Astrocyte of the cerebellum (primary cell): Measurements from ENCODE around the gene BANP.

ENCODE experiments used
- DNase-seq: peaks from one replicate; pipeline ENCODE4 v3.0.0-alpha.2; 2011; ENCODE audit warnings: low read depth
- H3K4me3 ChIP-seq: 2 replicates; pipeline ENCODE4 v1.5.1; 2011; ENCODE audit warnings: mild to moderate bottlenecking, low read depth, low read length, moderate library complexity
- in situ Hi-C: cut with HindIII; loops from 2 replicates; pipeline ENCODE4 v1.10.0; 2017; ENCODE audit warnings: low sequenced_read_pairs
- TF ChIP-seq, protein P1 (sequence below): IDR thresholded peaks from 2 replicates; pipeline ENCODE4 v1.5.1; 2012; ENCODE audit warnings: low read length, low read depth, moderate library complexity, mild to moderate bottlenecking; ENCODE audit errors: missing control alignments

Gene BANP

DNA sequence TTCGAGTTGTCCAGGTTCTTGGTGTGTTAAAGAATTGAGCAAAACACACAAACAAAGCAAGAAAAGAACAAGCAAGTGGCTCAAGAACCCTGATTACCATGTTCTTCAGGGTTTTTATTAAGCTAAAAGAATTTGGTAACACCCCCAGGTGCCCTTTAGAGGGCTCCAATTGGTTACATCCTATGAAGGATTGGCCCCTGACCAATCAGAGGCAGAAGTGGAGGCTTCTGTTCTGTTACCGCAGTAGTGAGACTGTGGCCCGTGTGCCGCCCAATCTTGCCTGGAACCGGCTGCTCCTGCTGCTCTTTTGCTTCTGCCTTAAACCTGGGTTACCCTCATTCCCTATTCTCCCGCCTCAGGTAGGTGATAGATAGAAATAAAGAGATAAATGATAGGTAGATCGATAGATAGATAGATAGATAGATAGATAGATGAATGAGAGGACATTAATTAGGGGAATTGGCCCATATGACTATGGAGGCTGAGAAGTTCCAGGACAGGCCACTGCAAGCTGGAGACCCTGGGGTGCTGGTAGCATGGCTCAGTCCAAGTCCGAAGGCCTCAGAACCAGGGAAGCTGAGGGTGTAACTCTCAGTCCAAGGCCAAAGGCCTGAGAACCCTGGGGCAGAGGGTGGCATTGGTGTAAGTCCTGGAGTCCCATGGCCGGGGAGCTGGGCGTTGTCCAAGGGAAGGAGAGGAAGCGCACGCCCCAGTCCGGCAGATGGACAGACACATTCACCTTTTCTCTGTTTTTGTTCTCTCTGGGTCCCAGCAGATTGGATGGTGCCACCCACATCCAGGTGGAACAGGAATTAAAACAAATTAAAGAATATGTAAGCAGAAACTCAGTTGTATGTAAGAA is 11.4 kb upstream of the BANP start:
- in situ Hi-C loops, result no loop called here
- H3K4me3 ChIP-seq, result no peak overlapping the region
- TF ChIP-seq, protein P1, sequence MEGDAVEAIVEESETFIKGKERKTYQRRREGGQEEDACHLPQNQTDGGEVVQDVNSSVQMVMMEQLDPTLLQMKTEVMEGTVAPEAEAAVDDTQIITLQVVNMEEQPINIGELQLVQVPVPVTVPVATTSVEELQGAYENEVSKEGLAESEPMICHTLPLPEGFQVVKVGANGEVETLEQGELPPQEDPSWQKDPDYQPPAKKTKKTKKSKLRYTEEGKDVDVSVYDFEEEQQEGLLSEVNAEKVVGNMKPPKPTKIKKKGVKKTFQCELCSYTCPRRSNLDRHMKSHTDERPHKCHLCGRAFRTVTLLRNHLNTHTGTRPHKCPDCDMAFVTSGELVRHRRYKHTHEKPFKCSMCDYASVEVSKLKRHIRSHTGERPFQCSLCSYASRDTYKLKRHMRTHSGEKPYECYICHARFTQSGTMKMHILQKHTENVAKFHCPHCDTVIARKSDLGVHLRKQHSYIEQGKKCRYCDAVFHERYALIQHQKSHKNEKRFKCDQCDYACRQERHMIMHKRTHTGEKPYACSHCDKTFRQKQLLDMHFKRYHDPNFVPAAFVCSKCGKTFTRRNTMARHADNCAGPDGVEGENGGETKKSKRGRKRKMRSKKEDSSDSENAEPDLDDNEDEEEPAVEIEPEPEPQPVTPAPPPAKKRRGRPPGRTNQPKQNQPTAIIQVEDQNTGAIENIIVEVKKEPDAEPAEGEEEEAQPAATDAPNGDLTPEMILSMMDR, result no peak
- no peak for DNase-seq

DNA sequence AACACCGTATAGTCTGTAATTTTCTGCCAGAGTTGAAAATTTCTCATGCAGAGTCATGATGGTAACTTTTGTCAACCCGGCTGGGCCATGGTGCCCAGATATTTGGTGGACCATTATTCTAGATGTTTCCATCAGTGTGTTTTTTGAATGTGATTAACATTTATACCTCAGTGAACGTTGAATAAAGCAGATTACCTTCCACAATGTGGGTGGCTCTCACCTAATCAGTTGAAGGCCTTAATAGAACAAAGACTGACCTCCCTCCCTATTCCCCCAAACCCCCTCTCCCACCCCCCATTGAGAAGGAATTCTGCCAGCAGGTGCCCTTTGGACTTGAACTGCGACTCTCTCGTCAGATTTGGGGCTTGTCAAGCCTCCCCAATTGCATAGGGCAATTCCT is 8.6 kb upstream of the BANP start:
- no peak for DNase-seq
- in situ Hi-C loops, result no loop called here
- TF ChIP-seq, protein P1, result no peak
- H3K4me3 ChIP-seq, result no peak overlapping the region

GRCh38 chr16:87945351-87946042 is 5.7 kb upstream of the BANP start:
- DNase-seq, result peak; percentile 53
- TF ChIP-seq, protein P1, result no peak
- in situ Hi-C loops, result no loop called here
- H3K4me3 ChIP-seq, result peak overlapping the region; percentile 25

- in situ Hi-C loops, result no loop called here
- TF ChIP-seq, protein P1, result no peak
- no peak overlapping the region for H3K4me3 ChIP-seq
- DNase-seq, result no peak
Measured at GRCh38 chr16:87946596-87947347, 4.5 kb upstream of the BANP start.

GRCh38 chr16:87947356-87948118 is 3.7 kb upstream of the BANP start:
- H3K4me3 ChIP-seq, result no peak overlapping the region
- TF ChIP-seq, protein P1, result no peak
- in situ Hi-C loops, result no loop called here
- no peak for DNase-seq

DNA sequence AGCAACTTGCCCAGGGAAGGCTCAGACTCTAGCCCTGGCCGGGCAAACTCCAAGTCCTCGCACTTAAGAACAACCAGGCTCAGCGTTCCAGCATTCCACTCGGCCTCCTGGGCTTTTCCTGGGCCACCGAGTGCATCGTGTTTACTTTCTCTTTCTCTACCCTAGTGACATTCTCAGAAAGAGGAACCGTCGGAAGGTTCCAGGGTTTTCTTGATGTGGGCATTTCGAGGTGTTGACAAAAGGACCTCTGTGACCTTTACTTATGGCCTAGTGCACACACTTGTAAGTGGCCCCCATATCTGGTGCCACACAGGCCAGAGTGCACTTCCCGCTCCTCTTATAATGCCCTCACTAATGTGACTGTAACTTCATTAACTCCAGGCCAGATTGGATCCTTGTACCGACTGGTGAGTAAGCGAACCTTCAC is 3.1 kb upstream of the BANP start:
- in situ Hi-C loops, result no loop called here
- DNase-seq, result no peak
- TF ChIP-seq, protein P1, result no peak
- no peak overlapping the region for H3K4me3 ChIP-seq
